ENCODE measurements around the gene OR7G3. TPM values are rescaled to one million over a fixed set of nuclear protein-coding genes. Genes with fewer than 3 reads are reported as not detected.

The OR7G3 gene
- total RNA-seq, 4 donors from 2014 or later, result not detected

DNA sequence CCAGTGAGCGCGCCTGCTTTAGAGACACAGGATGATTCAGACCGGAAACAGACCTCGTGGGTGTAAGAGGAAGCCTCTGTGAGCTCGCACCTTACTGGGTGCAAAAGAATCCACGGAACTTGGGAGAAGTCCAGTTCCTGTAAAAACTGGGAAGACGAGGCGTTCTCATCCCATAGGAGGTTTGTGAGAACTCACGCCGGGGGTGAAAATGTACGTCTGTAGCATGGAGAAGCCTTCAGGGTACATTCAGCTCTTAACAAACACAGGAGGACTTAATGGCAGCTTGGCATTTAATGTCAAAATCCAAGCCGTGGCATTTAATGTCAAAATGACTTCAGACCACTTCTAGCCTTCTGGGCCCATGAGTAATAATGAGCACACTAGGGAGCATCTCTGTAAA lies 34.7 kb upstream of the OR7G3 start:
- peaks cover 53 to 100% (median 62%) of the 10 kb centered on the region in 3 donors for H3K36me3 ChIP-seq
- H3K4me3 ChIP-seq, result no peak overlapping the region
- H3K27me3 ChIP-seq, result no peaks in the 10 kb centered on the region
- no peak for DNase-seq
- intact Hi-C loops (cut with DNase I), result no loop called here
- peaks cover 0 to 81% (median 26%) of the 10 kb centered on the region in 3 donors for H3K9me3 ChIP-seq
- no peaks in the 10 kb centered on the region for H3K4me1 ChIP-seq
- 95 to 96% methylated on average over 8 to 12 of the region's 12 CpGs for WGBS, 2 donors
- TF ChIP-seq POLR2A (IDR thresholded peaks at IDR 0.05), result no peak
- TF ChIP-seq, protein P1, sequence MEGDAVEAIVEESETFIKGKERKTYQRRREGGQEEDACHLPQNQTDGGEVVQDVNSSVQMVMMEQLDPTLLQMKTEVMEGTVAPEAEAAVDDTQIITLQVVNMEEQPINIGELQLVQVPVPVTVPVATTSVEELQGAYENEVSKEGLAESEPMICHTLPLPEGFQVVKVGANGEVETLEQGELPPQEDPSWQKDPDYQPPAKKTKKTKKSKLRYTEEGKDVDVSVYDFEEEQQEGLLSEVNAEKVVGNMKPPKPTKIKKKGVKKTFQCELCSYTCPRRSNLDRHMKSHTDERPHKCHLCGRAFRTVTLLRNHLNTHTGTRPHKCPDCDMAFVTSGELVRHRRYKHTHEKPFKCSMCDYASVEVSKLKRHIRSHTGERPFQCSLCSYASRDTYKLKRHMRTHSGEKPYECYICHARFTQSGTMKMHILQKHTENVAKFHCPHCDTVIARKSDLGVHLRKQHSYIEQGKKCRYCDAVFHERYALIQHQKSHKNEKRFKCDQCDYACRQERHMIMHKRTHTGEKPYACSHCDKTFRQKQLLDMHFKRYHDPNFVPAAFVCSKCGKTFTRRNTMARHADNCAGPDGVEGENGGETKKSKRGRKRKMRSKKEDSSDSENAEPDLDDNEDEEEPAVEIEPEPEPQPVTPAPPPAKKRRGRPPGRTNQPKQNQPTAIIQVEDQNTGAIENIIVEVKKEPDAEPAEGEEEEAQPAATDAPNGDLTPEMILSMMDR (IDR thresholded peaks at IDR 0.05), result no peak
- H3K27ac ChIP-seq, result no peak overlapping the region

DNA sequence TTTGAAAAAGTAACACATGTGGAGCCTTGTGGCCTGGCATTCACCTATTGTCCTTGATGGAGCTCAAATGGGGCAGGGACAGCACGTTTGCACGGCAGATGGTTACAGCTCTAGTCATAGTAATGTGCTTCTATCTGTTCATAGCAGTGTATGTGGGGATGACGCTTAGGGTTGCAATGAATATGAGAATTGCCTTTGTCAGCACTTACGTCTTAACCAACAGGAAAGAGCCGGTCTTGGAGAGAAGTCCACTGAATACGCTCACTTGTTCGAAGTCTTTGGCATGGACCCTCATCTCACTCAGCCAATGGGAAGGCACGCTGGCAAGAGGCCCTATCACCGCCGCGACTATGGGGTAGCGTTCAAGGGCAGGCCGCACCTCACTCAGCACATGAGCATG lies 33.1 kb upstream of the OR7G3 start:
- peaks cover 0 to 93% (median 37%) of the 10 kb centered on the region in 3 donors for H3K9me3 ChIP-seq

DNA sequence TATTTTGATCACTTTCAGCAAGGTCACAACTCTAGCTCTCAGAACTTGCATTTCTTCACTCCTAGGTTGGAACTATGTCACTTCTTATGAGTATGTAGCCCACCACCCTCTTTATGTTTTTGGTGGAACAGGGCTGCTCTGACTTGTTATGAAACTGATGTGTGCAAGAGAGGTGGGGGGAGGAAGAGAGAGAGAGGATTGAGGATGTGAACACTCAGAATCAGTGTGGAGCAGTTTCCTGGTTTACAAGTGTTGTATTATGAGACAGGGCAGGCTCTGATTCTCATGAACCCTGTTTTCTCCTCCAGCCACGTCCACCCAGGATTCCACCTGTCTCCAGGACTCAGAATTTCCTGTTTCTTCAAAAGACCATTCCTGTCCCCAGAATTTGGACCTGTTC lies 29.6 kb upstream of the OR7G3 start:
- peaks cover 31 to 99% (median 44%) of the 10 kb centered on the region in 3 donors for H3K36me3 ChIP-seq
- TF ChIP-seq, protein P1 (IDR thresholded peaks at IDR 0.05), result no peak
- TF ChIP-seq POLR2A (IDR thresholded peaks at IDR 0.05), result no peak
- no peaks in the 10 kb centered on the region for H3K27me3 ChIP-seq
- DNase-seq, result no peak
- H3K4me3 ChIP-seq, result no peak overlapping the region
- intact Hi-C loops (cut with DNase I), result no loop called here
- WGBS, 2 donors, result 93% methylated on average over 1 of the region's 1 CpG; no CpG with 5 or more reads in 1 of the 2 donors
- H3K27ac ChIP-seq, result no peak overlapping the region
- no peaks in the 10 kb centered on the region for H3K4me1 ChIP-seq
- peaks cover 0 to 94% (median 49%) of the 10 kb centered on the region in 3 donors for H3K9me3 ChIP-seq

More for the DNA sequence above, 33.1 kb upstream of the OR7G3 start:
- Histone ChIP-seq H3K27me3 (no peaks in the 10 kb centered on the region), H3K4me3 (peak overlapping the region in 1 of 4 donors; percentile 12), H3K4me1 (no peaks in the 10 kb centered on the region), H3K27ac (no peak overlapping the region), H3K36me3 (peaks cover 53 to 100% (median 62%) of the 10 kb centered on the region in 3 donors)
- TF ChIP-seq POLR2A (IDR thresholded peaks at IDR 0.05), result no peak
- TF ChIP-seq, protein P1 (IDR thresholded peaks at IDR 0.05), result no peak
- no peak for DNase-seq
- WGBS, 2 donors, result 97 to 98% methylated on average over 8 to 12 of the region's 13 CpGs
- intact Hi-C loops (cut with DNase I), result no loop called here

DNA sequence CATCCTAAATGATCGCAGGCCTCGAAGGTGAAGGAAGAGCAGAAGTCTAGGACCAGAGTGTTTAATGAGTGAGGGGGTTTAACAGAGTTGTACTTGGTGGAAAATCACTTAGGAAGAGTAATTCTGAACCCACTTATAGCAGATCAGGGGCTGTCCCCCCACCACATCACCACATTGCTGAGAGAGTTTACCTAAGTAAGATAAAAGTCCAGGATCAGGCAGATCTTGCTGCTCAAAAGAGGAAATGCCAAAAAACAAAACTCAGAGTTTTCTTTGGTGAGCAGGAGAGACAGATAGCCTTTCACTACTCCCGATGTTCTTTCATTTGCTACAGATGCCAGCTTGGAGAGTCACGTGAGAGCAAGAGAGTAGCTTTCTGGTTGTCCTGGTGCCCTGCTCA lies 28.8 kb upstream of the OR7G3 start:
- Histone ChIP-seq H3K4me1 (peaks cover 0 to 1% (median 0%) of the 10 kb centered on the region in 3 donors), H3K4me3 (no peak overlapping the region), H3K27me3 (no peaks in the 10 kb centered on the region), H3K9me3 (peaks cover 0 to 88% (median 42%) of the 10 kb centered on the region in 3 donors), H3K27ac (no peak overlapping the region), H3K36me3 (peaks cover 23 to 92% (median 37%) of the 10 kb centered on the region in 3 donors)
- 88 to 95% methylated on average over 3 to 4 of the region's 4 CpGs for WGBS, 2 donors
- intact Hi-C loops (cut with DNase I), result no loop called here
- no peak for DNase-seq
- TF ChIP-seq, protein P1 (IDR thresholded peaks at IDR 0.05), result no peak
- TF ChIP-seq POLR2A (IDR thresholded peaks at IDR 0.05), result no peak

DNA sequence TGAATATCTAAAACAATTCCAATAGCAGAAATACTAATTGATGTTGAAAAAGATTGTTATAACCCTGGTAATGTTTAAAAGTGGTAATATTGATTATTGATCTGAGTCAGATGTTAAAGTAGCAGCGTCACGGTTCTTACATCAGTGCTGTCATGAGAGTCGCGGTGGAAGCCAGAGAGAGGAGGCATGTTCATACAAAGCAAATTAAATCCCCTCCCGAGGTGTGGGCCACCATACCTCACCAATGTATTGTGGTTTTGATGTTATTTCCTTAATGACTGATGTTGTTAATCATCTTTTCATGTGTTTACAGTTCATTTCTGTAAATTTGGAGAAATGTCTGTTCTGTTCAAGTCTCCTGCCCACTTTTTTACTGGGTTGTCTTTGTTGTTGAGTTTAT lies 24.6 kb upstream of the OR7G3 start:
- peaks cover 0 to 14% (median 0%) of the 10 kb centered on the region in 3 donors for H3K4me1 ChIP-seq
- intact Hi-C loops (cut with DNase I), result no loop called here
- H3K36me3 ChIP-seq, result peaks cover 0 to 81% (median 0%) of the 10 kb centered on the region in 3 donors
- H3K27ac ChIP-seq, result no peak overlapping the region
- H3K4me3 ChIP-seq, result no peak overlapping the region
- 80 to 87% methylated on average over 5 of the region's 5 CpGs for WGBS, 2 donors
- H3K9me3 ChIP-seq, result peaks cover 0 to 71% (median 23%) of the 10 kb centered on the region in 3 donors
- TF ChIP-seq, protein P1 (IDR thresholded peaks at IDR 0.05), result no peak
- TF ChIP-seq POLR2A (IDR thresholded peaks at IDR 0.05), result no peak
- DNase-seq, result no peak
- no peaks in the 10 kb centered on the region for H3K27me3 ChIP-seq

All from esophagus squamous epithelium (tissue), 5 donors.